ENCODE results near the gene DDX11.

GRCh38 chr12:31106101-31106803, 32.6 kb downstream of the DDX11 start:
- TF ChIP-seq CTCF (IDR thresholded peaks at IDR 0.05) (no peak), POLR2A (IDR thresholded peaks at IDR 0.05) (no peak)
